Mucosa of stomach (tissue), 1 donor: ENCODE measurements around the gene ZNF350.
"Not testable (repeated sequence)": the region's sequence is repeated elsewhere in the genome, so short reads cannot be mapped to it uniquely, and the experiment has no call there.

ENCODE experiments used
- H3K27me3 ChIP-seq: one replicate; pipeline ENCODE4 v1.7.0; 2013; ENCODE audit warnings: mild to moderate bottlenecking, low read length; ENCODE audit not compliant: control insufficient read depth, insufficient read depth
- H3K36me3 ChIP-seq: one replicate; pipeline ENCODE4 v1.7.0; 2013; ENCODE audit warnings: low read length; ENCODE audit not compliant: control insufficient read depth, insufficient read depth
- H3K4me1 ChIP-seq: one replicate; pipeline ENCODE4 v1.7.0; 2013; ENCODE audit warnings: mild to moderate bottlenecking, low read length; ENCODE audit not compliant: control insufficient read depth, insufficient read depth
- H3K4me3 ChIP-seq: one replicate; pipeline ENCODE4 v1.7.0; 2013; ENCODE audit warnings: low read length
- H3K9ac ChIP-seq: one replicate; pipeline ENCODE4 v1.7.0; 2013; ENCODE audit warnings: mild to moderate bottlenecking, low read length, moderate library complexity
- H3K9me3 ChIP-seq: one replicate; pipeline ENCODE4 v1.7.0; 2013; ENCODE audit warnings: mild to moderate bottlenecking, low read length, moderate library complexity; ENCODE audit not compliant: control insufficient read depth
- donor health status: Pancreatic carcinoma.

ZNF350 gene

GRCh38 chr19:51994048-51994644 is 7.5 kb upstream of the ZNF350 start:
- no peak overlapping the region for H3K4me3 ChIP-seq
- H3K4me1 ChIP-seq: no peaks in the 10 kb centered on the region
- H3K9me3 ChIP-seq: peaks cover 38% of the 10 kb centered on the region
- H3K27me3 ChIP-seq: no peaks in the 10 kb centered on the region
- peaks cover 16% of the 10 kb centered on the region for H3K36me3 ChIP-seq
- no peak overlapping the region for H3K9ac ChIP-seq

DNA sequence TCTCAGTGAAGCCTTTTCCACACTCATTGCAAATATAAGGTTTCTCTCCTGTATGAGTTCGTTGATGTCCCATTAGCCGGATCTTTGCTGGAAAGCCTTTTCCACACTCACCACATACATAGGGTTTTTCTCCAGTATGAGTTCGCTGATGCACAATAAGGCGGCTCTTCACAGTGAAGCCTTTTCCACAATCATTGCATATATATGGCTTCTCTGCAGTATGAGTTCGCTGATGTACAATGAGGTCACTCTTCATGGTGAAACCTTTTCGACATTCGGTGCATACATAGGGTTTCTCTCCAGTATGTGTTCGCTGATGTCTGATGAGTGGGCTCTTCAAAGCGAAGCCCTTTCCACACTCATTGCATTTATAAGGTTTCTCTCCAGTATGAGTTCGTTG is 6.8 kb upstream of the ZNF350 start:
- Histone ChIP-seq H3K4me3 (peak overlapping the region; percentile 22), H3K36me3 (peaks cover 16% of the 10 kb centered on the region), H3K9ac (no peak overlapping the region), H3K9me3 (peaks cover 41% of the 10 kb centered on the region), H3K27me3 (no peaks in the 10 kb centered on the region), H3K4me1 (no peaks in the 10 kb centered on the region)

GRCh38 chr19:51983361-51983760 is 3.3 kb downstream of the ZNF350 start:
- Histone ChIP-seq H3K27me3 (no peaks in the 10 kb centered on the region), H3K4me3 (no peak overlapping the region), H3K4me1 (no peaks in the 10 kb centered on the region), H3K36me3 (no peaks in the 10 kb centered on the region), H3K9me3 (peaks cover 10% of the 10 kb centered on the region), H3K9ac (no peak overlapping the region)

- H3K9ac ChIP-seq, H3K9me3 ChIP-seq, H3K36me3 ChIP-seq, H3K4me3 ChIP-seq, H3K4me1 ChIP-seq, H3K27me3 ChIP-seq: not testable (repeated sequence)
Observed at GRCh38 chr19:51980926-51981325, 5.7 kb downstream of the ZNF350 start.

DNA sequence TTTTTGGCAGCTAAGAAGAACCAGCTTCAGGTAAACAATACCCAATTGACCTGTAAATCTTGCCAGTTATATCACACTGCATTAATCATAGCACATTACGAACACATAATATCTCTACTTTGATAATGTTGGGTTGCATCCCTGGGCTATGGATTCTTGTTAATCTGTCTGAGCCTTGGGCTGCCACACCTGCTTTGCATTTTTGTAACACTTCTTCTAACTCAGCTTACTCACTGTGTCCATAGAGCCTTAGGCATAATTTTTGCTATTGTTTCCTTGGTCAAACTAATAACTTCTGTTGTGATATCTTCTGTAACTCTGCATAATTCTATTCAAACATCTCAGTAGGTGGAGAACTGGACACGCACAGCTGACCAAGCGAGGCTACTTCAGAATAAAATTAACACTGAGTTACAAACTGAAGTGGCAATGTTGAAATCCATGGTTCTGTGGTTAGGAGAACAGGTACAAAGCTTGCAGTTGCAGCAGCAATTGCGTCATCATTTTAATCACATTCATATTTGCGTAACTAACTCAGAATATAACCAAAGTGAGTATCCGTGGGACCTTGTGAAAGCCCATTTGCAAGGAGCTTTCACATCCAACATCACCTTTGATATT is 6.4 kb downstream of the ZNF350 start:
- no peak overlapping the region for H3K9ac ChIP-seq
- H3K36me3 ChIP-seq: no peaks in the 10 kb centered on the region
- H3K27me3 ChIP-seq: no peaks in the 10 kb centered on the region
- peaks cover 6% of the 10 kb centered on the region for H3K9me3 ChIP-seq
- H3K4me1 ChIP-seq: no peaks in the 10 kb centered on the region
- H3K4me3 ChIP-seq: no peak overlapping the region

GRCh38 chr19:51978882-51979281 is 7.8 kb downstream of the ZNF350 start:
- Histone ChIP-seq H3K36me3 (peaks cover 7% of the 10 kb centered on the region), H3K27me3 (no peaks in the 10 kb centered on the region), H3K9ac (no peak overlapping the region), H3K4me1 (no peaks in the 10 kb centered on the region), H3K4me3 (no peak overlapping the region), H3K9me3 (peaks cover 13% of the 10 kb centered on the region)

DNA sequence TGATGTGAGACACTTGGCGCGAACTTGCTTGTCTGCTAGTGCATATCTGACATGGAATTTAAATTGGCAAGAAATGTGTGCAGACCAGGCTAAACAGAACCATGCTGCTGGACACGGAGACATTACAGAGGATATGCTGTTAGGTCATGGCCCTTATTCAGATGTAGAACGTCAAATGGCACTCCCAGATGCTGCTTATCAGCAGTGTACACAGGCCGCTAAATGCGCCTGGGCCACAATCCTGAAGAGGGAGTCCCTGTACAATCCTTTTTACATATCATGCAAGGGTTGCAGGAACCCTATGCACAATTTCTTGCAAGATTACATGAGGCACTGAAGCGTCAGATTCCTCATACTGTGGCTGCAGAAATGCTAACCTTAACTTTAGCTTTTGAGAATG is 9.3 kb downstream of the ZNF350 start:
- Histone ChIP-seq H3K36me3 (peaks cover 13% of the 10 kb centered on the region), H3K27me3 (no peaks in the 10 kb centered on the region), H3K4me1 (no peaks in the 10 kb centered on the region), H3K9ac (no peak overlapping the region), H3K9me3 (peaks cover 23% of the 10 kb centered on the region), H3K4me3 (no peak overlapping the region)

DNA sequence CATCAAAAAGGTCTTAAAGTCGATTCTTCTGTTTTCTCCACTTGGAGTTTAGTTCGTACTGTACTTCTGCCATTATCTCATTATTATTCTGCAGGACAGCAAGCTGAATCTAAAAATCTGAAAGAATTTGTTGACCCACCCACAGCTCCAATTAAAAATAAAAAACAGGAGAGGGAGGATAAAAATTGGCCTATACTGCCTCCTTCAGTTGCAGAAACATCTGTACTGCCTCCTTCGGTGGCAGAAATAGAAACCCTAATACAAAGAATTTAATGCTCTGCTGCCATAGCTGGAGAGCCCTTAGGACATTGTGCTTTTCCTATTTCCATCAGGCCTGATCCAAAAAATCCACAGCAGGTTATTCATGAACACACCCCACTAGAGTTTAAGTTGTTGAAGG is 9.8 kb downstream of the ZNF350 start:
- Histone ChIP-seq H3K9me3 (peaks cover 28% of the 10 kb centered on the region), H3K4me3 (no peak overlapping the region), H3K4me1 (no peaks in the 10 kb centered on the region), H3K36me3 (peaks cover 13% of the 10 kb centered on the region), H3K9ac (no peak overlapping the region), H3K27me3 (no peaks in the 10 kb centered on the region)

GRCh38 chr19:51975787-51976186 is 10.9 kb downstream of the ZNF350 start:
- peaks cover 38% of the 10 kb centered on the region for H3K9me3 ChIP-seq
- H3K9ac ChIP-seq, H3K4me1 ChIP-seq, H3K4me3 ChIP-seq, H3K27me3 ChIP-seq: not testable (repeated sequence)
- peaks cover 15% of the 10 kb centered on the region for H3K36me3 ChIP-seq

- Histone ChIP-seq H3K9ac (no peak overlapping the region), H3K9me3 (peaks cover 55% of the 10 kb centered on the region), H3K4me3 (no peak overlapping the region), H3K27me3 (no peaks in the 10 kb centered on the region), H3K4me1 (no peaks in the 10 kb centered on the region), H3K36me3 (peaks cover 32% of the 10 kb centered on the region)
Observed at GRCh38 chr19:51971624-51972023, 15.0 kb downstream of the ZNF350 start.

DNA sequence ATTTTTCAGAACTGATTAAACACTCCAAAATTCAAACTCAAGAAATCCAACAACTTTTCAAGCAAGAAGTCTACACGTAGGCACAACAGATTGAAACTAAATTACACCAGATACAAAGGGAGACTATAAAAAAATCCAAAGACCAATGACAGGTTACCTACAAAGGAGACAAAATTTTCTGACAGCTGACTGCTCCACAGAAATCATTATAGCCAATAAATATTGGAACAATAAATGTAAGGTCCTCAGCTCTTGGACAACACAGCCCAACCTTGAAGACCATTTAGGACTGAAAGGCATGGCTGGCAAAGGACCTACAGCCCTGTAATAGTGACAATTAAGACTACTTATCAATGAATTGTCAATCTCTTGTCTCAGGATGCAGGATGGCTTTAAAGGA is 15.9 kb downstream of the ZNF350 start:
- Histone ChIP-seq H3K4me1 (no peaks in the 10 kb centered on the region), H3K27me3 (no peaks in the 10 kb centered on the region), H3K9me3 (peaks cover 63% of the 10 kb centered on the region), H3K36me3 (peaks cover 35% of the 10 kb centered on the region), H3K4me3 (no peak overlapping the region), H3K9ac (no peak overlapping the region)

DNA sequence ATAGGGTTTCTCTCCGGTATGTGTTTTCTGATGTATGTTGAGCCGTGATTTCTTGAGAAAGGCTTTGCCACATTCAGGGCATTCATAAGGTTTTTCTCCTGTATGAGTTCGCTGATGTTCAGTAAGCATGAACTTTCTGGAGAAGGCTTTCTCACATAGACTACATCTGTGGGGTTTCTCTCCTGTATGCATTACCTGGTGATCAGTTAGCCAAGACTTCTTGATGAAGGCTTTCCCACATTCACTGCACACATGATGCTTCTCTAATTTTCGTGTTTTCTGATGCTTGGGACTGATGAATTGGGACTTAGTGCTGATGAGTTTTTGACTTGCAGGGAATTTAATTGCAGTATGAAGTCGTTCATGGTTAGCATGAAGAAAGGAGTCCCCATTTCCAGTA is 21.1 kb downstream of the ZNF350 start:
- no peaks in the 10 kb centered on the region for H3K4me1 ChIP-seq
- peaks cover 28% of the 10 kb centered on the region for H3K36me3 ChIP-seq
- no peaks in the 10 kb centered on the region for H3K27me3 ChIP-seq
- H3K4me3 ChIP-seq: no peak overlapping the region
- peaks cover 42% of the 10 kb centered on the region for H3K9me3 ChIP-seq
- H3K9ac ChIP-seq: no peak overlapping the region
